B cell (primary cell): Measurements from ENCODE around the gene ERN1. TPM values are rescaled to one million over a fixed set of nuclear protein-coding genes. Genes with fewer than 3 reads are reported as not detected.

Source experiments
- ATAC-seq: fragments of 200-7000 bp; cut with Tn5 transposase; one replicate; pipeline ENCODE4 v1.10.0; 2021; ENCODE audit warnings: low read depth, mild to moderate bottlenecking, moderate number of reproducible peaks, moderate library complexity
- CTCF ChIA-PET: fragments of 350-600 bp; sonication (Branson Sonifier 250); formaldehyde crosslinking; loops from one replicate; lab custom pipeline; 2021; ENCODE audit warnings: antibody characterized with exemption, inconsistent platforms; lab: Charles Lee
- POLR2A ChIA-PET: fragments of 350-600 bp; sonication (Branson Sonifier 250); formaldehyde crosslinking; loops from one replicate; lab custom pipeline; 2021; ENCODE audit warnings: antibody characterized with exemption; lab: Charles Lee
- DNase-seq: peaks from one replicate; pipeline ENCODE4 v3.0.0; 2013
- H2AFZ ChIP-seq: 2 replicates; pipeline ENCODE4 v1.6.1; 2012; ENCODE audit warnings: mild to moderate bottlenecking, low read depth, low read length; ENCODE audit not compliant: insufficient read depth, poor library complexity, severe bottlenecking
- H3K27ac ChIP-seq, 2 donors: 1 replicate in 1 of 2; 2 replicates in 1 of 2; pipeline ENCODE4 v1.5.1; 2012 to 2013; ENCODE audit warnings: low read length in 2 of 2, mild to moderate bottlenecking in 2 of 2, moderate library complexity in 1 of 2
- H3K27me3 ChIP-seq, 4 experiments: fragments of 200-600 bp in 1 of 4; sonication (generic) in 1 of 4; replicated peaks in 1 of 4; 1 replicate in 2 of 4; 2 replicates in 2 of 4; pipeline versions ENCODE4 v1.6.1 to v1.7.0; 2013 to 2016; ENCODE audit warnings: low read length in 3 of 4, mild to moderate bottlenecking in 2 of 4, mixed read lengths in 1 of 4, moderate library complexity in 1 of 4; ENCODE audit not compliant: insufficient read depth in 4 of 4, control insufficient read depth in 3 of 4; ENCODE audit errors: control extremely low read depth in 1 of 4
- H3K36me3 ChIP-seq, 2 experiments: replicated peaks in 1 of 2; 1 replicate in 1 of 2; 2 replicates in 1 of 2; pipeline versions ENCODE4 v1.6.1 to v1.7.1; 2013; ENCODE audit warnings: low read length in 1 of 2; ENCODE audit not compliant: insufficient read depth in 2 of 2, control insufficient read depth in 1 of 2; ENCODE audit errors: control extremely low read depth in 1 of 2, extremely low read depth in 1 of 2
- H3K4me1 ChIP-seq, 2 donors: fragments of 200-600 bp in 1 of 2; sonication (generic) in 1 of 2; 1 replicate in 1 of 2; 2 replicates in 1 of 2; pipeline versions ENCODE4 v1.5.1 to v1.6.1; 2013 to 2017; ENCODE audit warnings: low read length in 2 of 2; ENCODE audit not compliant: control insufficient read depth in 2 of 2, insufficient read depth in 2 of 2
- H3K4me2 ChIP-seq: replicated peaks from 2 replicates; pipeline ENCODE3; 2012; ENCODE audit warnings: mild to moderate bottlenecking, low read depth, low read length; ENCODE audit not compliant: poor library complexity, severe bottlenecking
- H3K4me3 ChIP-seq, 5 experiments: fragments of 200-600 bp in 1 of 5; sonication (generic) in 1 of 5; 1 replicate in 3 of 5; 2 replicates in 2 of 5; pipeline versions ENCODE4 v1.5.1 to v1.7.0; 2011 to 2016; ENCODE audit warnings: low read length in 4 of 5, mild to moderate bottlenecking in 4 of 5, low read depth in 2 of 5, control low read depth in 1 of 5, moderate library complexity in 1 of 5; ENCODE audit not compliant: insufficient read depth in 1 of 5; ENCODE audit errors: control extremely low read depth in 1 of 5, extremely low read depth in 1 of 5
- H3K79me2 ChIP-seq: fragments of 200-600 bp; sonication (generic); one replicate; pipeline ENCODE4 v1.6.0; 2016; ENCODE audit warnings: low read length; ENCODE audit not compliant: control insufficient read depth, insufficient read depth
- H3K9ac ChIP-seq: fragments of 200-600 bp; sonication (generic); 2 replicates; pipeline ENCODE4 v1.6.1; 2017; ENCODE audit warnings: mild to moderate bottlenecking, low read length, moderate library complexity
- H3K9me3 ChIP-seq, 3 donors: one replicate each; pipeline versions ENCODE4 v1.6.1 to v1.7.1; 2013; ENCODE audit warnings: low read length in 2 of 3; ENCODE audit not compliant: control insufficient read depth in 2 of 3, insufficient read depth in 1 of 3; ENCODE audit errors: control extremely low read depth in 1 of 3
- H4K20me1 ChIP-seq: 2 replicates; pipeline ENCODE4 v1.6.0; 2012; ENCODE audit warnings: mild to moderate bottlenecking, low read length; ENCODE audit not compliant: insufficient read depth, control insufficient read depth, poor library complexity, severe bottlenecking
- H3K27ac Mint-ChIP-seq: one replicate; pipeline ENCODE4 v1.8.0; 2021; ENCODE audit warnings: mixed read lengths
- H3K27me3 Mint-ChIP-seq: one replicate; pipeline ENCODE4 v1.8.0; 2021; ENCODE audit warnings: mixed read lengths
- H3K4me1 Mint-ChIP-seq: one replicate; pipeline ENCODE4 v1.8.0; 2021; ENCODE audit warnings: mixed read lengths
- H3K4me3 Mint-ChIP-seq: one replicate; pipeline ENCODE4 v1.8.0; 2021; ENCODE audit warnings: mixed read lengths
- H3K9me3 Mint-ChIP-seq: one replicate; pipeline ENCODE4 v1.8.0; 2022; ENCODE audit warnings: mixed read lengths; ENCODE audit not compliant: insufficient read depth
- EZH2 ChIP-seq: IDR thresholded peaks from 2 replicates; pipeline ENCODE4 v1.6.1; 2012; ENCODE audit warnings: borderline replicate concordance, low read depth, mild to moderate bottlenecking, moderate library complexity, low read length; ENCODE audit not compliant: insufficient read depth, poor library complexity, severe bottlenecking
- WGBS: methylation state at CpG from one replicate; pipeline ENCODE4 v1.1.5; 2013; ENCODE audit warnings: missing lambda C conversion rate; ENCODE audit not compliant: insufficient coverage; 5-methylcytosine and 5-hydroxymethylcytosine counted together
- intact Hi-C: fragments of 100-400 bp; cut with micrococcal nuclease; formaldehyde crosslinking; loops from one replicate; pipeline ENCODE4 v1.10.0; 2022
- polyA plus RNA-seq: library from polyadenylated mRNA; depleted of rRNA; stranded (reverse); fragments of >200 nt; gene quantifications from 2 replicates; pipeline ENCODE4 v1.2.3, GENCODE V29; 2012
- total RNA-seq, 2 donors: library from RNA; stranded (reverse); fragments of 120-200 nt in 1 of 2; gene quantifications; 1 replicate in 1 of 2; 2 replicates in 1 of 2; pipeline versions ENCODE4 v1.2.3 to v1.2.4, GENCODE V29; 2013 to 2022
- TF ChIP-seq, protein P1 (sequence below): fragments of 200-600 bp; IDR thresholded peaks from one replicate; pipeline ENCODE4 v1.8.0; 2022; ENCODE audit warnings: antibody characterized with exemption, mild to moderate bottlenecking

ERN1 gene
- total and polyA plus RNA-seq, 2 donors (not counting 1 experiment from before 2014, with no cell fraction given): 7.0 to 19.4 TPM

DNA sequence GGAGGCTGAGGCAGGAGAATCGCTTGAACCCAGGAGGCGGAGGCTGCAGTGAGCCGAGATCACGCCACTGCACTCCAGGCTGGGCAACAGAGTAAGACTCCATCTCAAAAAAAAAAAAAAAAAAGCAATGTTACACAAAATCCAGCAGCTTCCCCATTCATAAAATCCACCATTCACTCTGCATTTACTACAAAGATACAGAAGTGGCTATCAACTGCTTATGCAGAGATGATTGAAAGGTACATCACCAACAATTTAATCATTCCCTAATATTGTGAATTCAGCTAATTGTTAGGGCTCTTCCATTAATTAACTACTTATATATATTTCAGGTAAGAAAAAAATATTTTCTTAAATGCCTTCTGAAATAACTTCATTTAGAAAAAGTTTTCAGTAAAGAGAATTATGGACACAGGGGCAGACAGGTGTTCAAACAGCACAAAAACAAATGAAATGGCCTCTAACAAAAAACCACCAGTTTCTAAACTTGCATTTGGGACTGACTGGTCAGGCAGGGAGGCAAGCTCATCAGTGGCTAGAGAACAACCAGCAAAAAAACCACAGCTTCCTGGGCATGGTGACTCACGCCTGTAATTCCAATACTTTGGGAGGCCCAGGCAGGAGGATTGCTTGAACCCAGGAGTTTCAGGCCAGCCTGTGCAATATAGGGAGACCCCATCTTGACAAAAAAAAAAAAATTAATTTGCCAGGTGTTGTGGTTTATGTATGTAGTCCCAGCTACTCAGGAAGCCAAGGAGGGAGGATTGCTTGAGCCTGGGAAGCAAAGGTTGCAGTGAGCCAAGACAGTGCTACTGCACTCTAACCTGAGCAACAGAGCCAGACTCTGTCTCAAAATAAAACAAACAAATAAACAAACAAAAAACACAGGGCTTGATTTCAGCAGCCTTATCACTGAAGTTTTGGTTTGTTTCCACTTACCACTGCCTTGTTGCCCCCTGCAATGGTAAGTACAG lies 26.3 kb downstream of the ERN1 start:
- H4K20me1 ChIP-seq: no peaks in the 10 kb centered on the region
- H3K9me3 Mint-ChIP-seq: no peaks in the 10 kb centered on the region
- no peaks in the 10 kb centered on the region for H3K27me3 Mint-ChIP-seq
- H3K27ac ChIP-seq: no peak overlapping the region
- H3K4me1 Mint-ChIP-seq: no peaks in the 10 kb centered on the region
- H3K4me2 ChIP-seq: no peak overlapping the region
- intact Hi-C loops: no loop called here
- CTCF ChIA-PET: interaction anchor here (1.1 kb wide), 1 partner anchor 11 kb away, joined by 3 read pairs; no protein-coding TSS in a partner anchor
- H3K9ac ChIP-seq: no peak overlapping the region
- ATAC-seq: no peak
- H3K27ac Mint-ChIP-seq: no peak overlapping the region
- H3K9me3 ChIP-seq: no peaks in the 10 kb centered on the region
- no peak for TF ChIP-seq EZH2
- TF ChIP-seq, protein P1, sequence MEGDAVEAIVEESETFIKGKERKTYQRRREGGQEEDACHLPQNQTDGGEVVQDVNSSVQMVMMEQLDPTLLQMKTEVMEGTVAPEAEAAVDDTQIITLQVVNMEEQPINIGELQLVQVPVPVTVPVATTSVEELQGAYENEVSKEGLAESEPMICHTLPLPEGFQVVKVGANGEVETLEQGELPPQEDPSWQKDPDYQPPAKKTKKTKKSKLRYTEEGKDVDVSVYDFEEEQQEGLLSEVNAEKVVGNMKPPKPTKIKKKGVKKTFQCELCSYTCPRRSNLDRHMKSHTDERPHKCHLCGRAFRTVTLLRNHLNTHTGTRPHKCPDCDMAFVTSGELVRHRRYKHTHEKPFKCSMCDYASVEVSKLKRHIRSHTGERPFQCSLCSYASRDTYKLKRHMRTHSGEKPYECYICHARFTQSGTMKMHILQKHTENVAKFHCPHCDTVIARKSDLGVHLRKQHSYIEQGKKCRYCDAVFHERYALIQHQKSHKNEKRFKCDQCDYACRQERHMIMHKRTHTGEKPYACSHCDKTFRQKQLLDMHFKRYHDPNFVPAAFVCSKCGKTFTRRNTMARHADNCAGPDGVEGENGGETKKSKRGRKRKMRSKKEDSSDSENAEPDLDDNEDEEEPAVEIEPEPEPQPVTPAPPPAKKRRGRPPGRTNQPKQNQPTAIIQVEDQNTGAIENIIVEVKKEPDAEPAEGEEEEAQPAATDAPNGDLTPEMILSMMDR: no peak
- POLR2A ChIA-PET: interaction anchor here (0.7 kb wide), 1 partner anchor 31 kb away, joined by 3 read pairs; no protein-coding TSS in a partner anchor
- no peak overlapping the region for H3K4me3 Mint-ChIP-seq
- H2AFZ ChIP-seq: no peak overlapping the region
- H3K36me3 ChIP-seq: no peaks in the 10 kb centered on the region
- no peak overlapping the region for H3K4me3 ChIP-seq
- no peaks in the 10 kb centered on the region for H3K27me3 ChIP-seq
- H3K79me2 ChIP-seq: no peaks in the 10 kb centered on the region
- H3K4me1 ChIP-seq: no peaks in the 10 kb centered on the region
- no peak for DNase-seq
- 86% methylated on average over 5 of the region's 5 CpGs for whole genome bisulfite sequencing
